Gastrocnemius medialis (tissue), 4 donors: ENCODE measurements around the gene HEATR3. TPM values are rescaled to one million over a fixed set of nuclear protein-coding genes. Genes with fewer than 3 reads are reported as not detected.

Experiments used
- ATAC-seq, 2 donors: fragments of 150-250 bp; one replicate each; pipeline ENCODE4 v1.9.1; 2016
- DNase-seq, 2 donors: peaks; one replicate each; pipeline ENCODE4 v3.0.0-alpha.2; 2019
- H3K27ac ChIP-seq, 4 donors: fragments of 200-600 bp; sonication (generic); 1 replicate in 1 of 4; 2 replicates in 3 of 4; pipeline ENCODE4 v1.5.1; 2016 to 2018; ENCODE audit warnings: mild to moderate bottlenecking in 2 of 4, moderate library complexity in 1 of 4
- H3K27me3 ChIP-seq, 3 donors: fragments of 200-600 bp; sonication (generic) in 2 of 3; 1 replicate in 1 of 3; 2 replicates in 2 of 3; pipeline versions ENCODE4 v1.5.1 to v1.6.0; 2016 to 2019; ENCODE audit warnings: mild to moderate bottlenecking in 1 of 3, moderate library complexity in 1 of 3
- H3K36me3 ChIP-seq, 2 donors: fragments of 200-600 bp; sonication (generic) in 1 of 2; one replicate each; pipeline ENCODE4 v1.5.1; 2017 to 2018
- H3K4me1 ChIP-seq, 2 donors: fragments of 200-600 bp; sonication (generic) in 1 of 2; one replicate each; pipeline ENCODE4 v1.5.1; 2016 to 2017; ENCODE audit warnings: mild to moderate bottlenecking in 2 of 2
- H3K4me3 ChIP-seq, 4 donors: fragments of 200-600 bp; sonication (generic) in 3 of 4; 1 replicate in 1 of 4; 2 replicates in 3 of 4; pipeline ENCODE4 v1.5.1; 2016 to 2019; ENCODE audit warnings: mild to moderate bottlenecking in 2 of 4
- H3K9me3 ChIP-seq, 3 donors: fragments of 200-600 bp; sonication (generic) in 2 of 3; 1 replicate in 1 of 3; 2 replicates in 2 of 3; pipeline ENCODE4 v1.5.1; 2016 to 2019
- POLR2A ChIP-seq, 2 donors: fragments of 450-650 bp; IDR thresholded peaks; one replicate each; pipeline ENCODE4 v1.6.1; 2017; ENCODE audit warnings: antibody characterized with exemption in 2 of 2, mild to moderate bottlenecking in 2 of 2, moderate library complexity in 2 of 2
- in situ Hi-C, 4 donors: fragments of 200-750 bp; cut with MboI; loops; one replicate each; pipeline versions ENCODE4 v1.15.0 to v1.8.0; 2017; ENCODE audit warnings: low sequenced_read_pairs in 4 of 4
- intact Hi-C: fragments of 100-400 bp; cut with DNase I; formaldehyde crosslinking; loops from one replicate; pipeline ENCODE4 v1.15.1; 2023; ENCODE audit warnings: low total_unique reads
- total RNA-seq, 4 donors: library from RNA; depleted of rRNA; stranded (reverse); fragments of >200 nt; gene quantifications; one replicate each; pipeline versions ENCODE4 v1.1.0 to v1.2.3, GENCODE V29; 2016
- TF ChIP-seq, protein P1 (sequence below), 5 experiments: fragments of 450-650 bp in 3 of 5; fragments of 200-600 bp in 2 of 5; sonication (generic) in 2 of 5; IDR thresholded peaks in 4 of 5; conservative IDR thresholded peaks in 1 of 5; 1 replicate in 4 of 5; 2 replicates in 1 of 5; pipeline ENCODE4 v1.5.1; 2016 to 2019; ENCODE audit warnings: antibody characterized with exemption in 5 of 5, mild to moderate bottlenecking in 3 of 5, moderate library complexity in 3 of 5

The HEATR3 gene
- total RNA-seq, 4 donors from 2014 or later: 13.1 to 25.8 (median 14.2) TPM

DNA sequence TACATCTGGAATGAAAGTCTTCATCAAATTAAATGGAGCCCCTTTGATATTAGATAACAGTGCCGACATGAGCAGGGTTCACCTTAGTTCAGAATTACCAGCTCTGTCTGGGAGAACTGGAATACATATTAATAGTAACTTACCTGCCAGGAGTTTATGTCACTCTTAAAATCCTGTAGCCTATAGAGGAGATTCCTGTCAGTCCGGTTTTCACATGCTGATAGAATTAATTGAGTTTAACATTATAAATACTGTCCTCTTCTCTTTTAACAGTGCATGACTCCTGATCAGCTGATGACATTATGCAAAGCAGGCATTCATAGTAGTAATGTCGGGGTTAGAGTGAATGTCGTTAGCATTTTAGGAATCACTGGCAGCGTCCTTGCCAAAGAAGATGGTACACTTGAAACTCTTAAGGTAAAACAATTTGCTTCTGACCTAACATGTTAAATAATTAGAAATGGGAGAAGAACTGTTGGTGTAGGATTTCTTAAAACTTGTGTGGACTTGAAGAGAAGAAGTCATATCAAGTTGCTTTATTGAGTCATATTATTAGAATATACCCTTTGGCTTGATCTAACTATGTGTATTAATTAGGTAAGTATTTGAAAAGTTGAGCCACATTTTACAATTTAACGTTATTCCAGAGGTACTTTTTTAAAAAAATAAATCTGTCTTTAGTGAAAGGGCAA is 34.3 kb downstream of the HEATR3 start:
- intact Hi-C loops (no loop called here), in situ Hi-C loops (no loop called here)
- Histone ChIP-seq H3K4me3 (no peak overlapping the region), H3K9me3 (no peaks in the 10 kb centered on the region), H3K27ac (no peak overlapping the region), H3K4me1 (no peaks in the 10 kb centered on the region), H3K36me3 (peaks cover 0 to 71% of the 10 kb centered on the region in 2 donors), H3K27me3 (no peaks in the 10 kb centered on the region)
- ATAC-seq (no peak), DNase-seq (no peak)
- TF ChIP-seq, protein P1, sequence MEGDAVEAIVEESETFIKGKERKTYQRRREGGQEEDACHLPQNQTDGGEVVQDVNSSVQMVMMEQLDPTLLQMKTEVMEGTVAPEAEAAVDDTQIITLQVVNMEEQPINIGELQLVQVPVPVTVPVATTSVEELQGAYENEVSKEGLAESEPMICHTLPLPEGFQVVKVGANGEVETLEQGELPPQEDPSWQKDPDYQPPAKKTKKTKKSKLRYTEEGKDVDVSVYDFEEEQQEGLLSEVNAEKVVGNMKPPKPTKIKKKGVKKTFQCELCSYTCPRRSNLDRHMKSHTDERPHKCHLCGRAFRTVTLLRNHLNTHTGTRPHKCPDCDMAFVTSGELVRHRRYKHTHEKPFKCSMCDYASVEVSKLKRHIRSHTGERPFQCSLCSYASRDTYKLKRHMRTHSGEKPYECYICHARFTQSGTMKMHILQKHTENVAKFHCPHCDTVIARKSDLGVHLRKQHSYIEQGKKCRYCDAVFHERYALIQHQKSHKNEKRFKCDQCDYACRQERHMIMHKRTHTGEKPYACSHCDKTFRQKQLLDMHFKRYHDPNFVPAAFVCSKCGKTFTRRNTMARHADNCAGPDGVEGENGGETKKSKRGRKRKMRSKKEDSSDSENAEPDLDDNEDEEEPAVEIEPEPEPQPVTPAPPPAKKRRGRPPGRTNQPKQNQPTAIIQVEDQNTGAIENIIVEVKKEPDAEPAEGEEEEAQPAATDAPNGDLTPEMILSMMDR (IDR thresholded peaks at IDR 0.05 in 4 of 5, conservative IDR thresholded peaks at IDR 0.05 in 1 of 5): no peak
- TF ChIP-seq POLR2A (IDR thresholded peaks at IDR 0.05): no peak

- H3K36me3 ChIP-seq: peaks cover 0 to 78% of the 10 kb centered on the region in 2 donors
- no peak for ATAC-seq
- DNase-seq: no peak
- intact Hi-C loops: no loop called here
- H3K9me3 ChIP-seq: no peaks in the 10 kb centered on the region
- no peak for TF ChIP-seq POLR2A (IDR thresholded peaks at IDR 0.05)
- TF ChIP-seq, protein P1 (IDR thresholded peaks at IDR 0.05 in 4 of 5, conservative IDR thresholded peaks at IDR 0.05 in 1 of 5): no peak
- H3K27ac ChIP-seq: no peak overlapping the region
- H3K4me3 ChIP-seq: no peak overlapping the region
- in situ Hi-C loops: no loop called here
- no peaks in the 10 kb centered on the region for H3K27me3 ChIP-seq
- no peaks in the 10 kb centered on the region for H3K4me1 ChIP-seq
These were observed 36.4 kb downstream of the HEATR3 start for GRCh38 chr16:50102051-50102746.

GRCh38 chr16:50103764-50104163 is 38.0 kb downstream of the HEATR3 start:
- Histone ChIP-seq H3K4me3 (no peak overlapping the region), H3K4me1 (no peaks in the 10 kb centered on the region), H3K36me3 (peaks cover 0 to 78% of the 10 kb centered on the region in 2 donors), H3K27me3 (no peaks in the 10 kb centered on the region), H3K27ac (no peak overlapping the region), H3K9me3 (no peaks in the 10 kb centered on the region)
- DNase-seq (no peak), ATAC-seq (no peak)
- intact Hi-C loops: no loop called here
- TF ChIP-seq, protein P1 (IDR thresholded peaks at IDR 0.05 in 4 of 5, conservative IDR thresholded peaks at IDR 0.05 in 1 of 5): no peak
- TF ChIP-seq POLR2A (IDR thresholded peaks at IDR 0.05): no peak
- in situ Hi-C loops: no loop called here

GRCh38 chr16:50114357-50115129 is 48.8 kb downstream of the HEATR3 start:
- H3K27ac ChIP-seq: no peak overlapping the region
- ATAC-seq: no peak
- TF ChIP-seq POLR2A (IDR thresholded peaks at IDR 0.05): no peak
- intact Hi-C loops: no loop called here
- no peaks in the 10 kb centered on the region for H3K36me3 ChIP-seq
- H3K4me3 ChIP-seq: no peak overlapping the region
- no peaks in the 10 kb centered on the region for H3K4me1 ChIP-seq
- in situ Hi-C loops: no loop called here
- H3K9me3 ChIP-seq: no peaks in the 10 kb centered on the region
- no peak for DNase-seq
- H3K27me3 ChIP-seq: no peaks in the 10 kb centered on the region

DNA sequence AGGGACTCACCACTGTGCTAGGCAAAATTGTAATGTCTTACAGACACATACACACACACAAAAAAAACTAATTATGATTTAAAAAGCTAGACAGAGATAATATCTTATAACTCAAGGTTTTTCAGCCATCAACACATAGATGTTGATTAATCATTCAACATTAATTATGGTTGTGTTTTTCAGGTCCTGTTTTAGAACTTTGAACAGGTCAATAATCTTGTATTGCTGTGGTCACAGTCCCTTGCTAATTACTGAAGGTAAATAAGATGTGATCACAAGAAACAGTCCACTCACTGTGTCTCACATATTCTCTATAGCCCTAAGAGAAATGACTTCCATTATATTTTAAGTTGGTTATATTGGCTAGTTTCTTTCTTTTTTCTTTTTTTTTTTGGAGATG is 54.9 kb downstream of the HEATR3 start:
- Histone ChIP-seq H3K36me3 (no peaks in the 10 kb centered on the region), H3K9me3 (no peaks in the 10 kb centered on the region), H3K27me3 (no peaks in the 10 kb centered on the region), H3K4me1 (no peaks in the 10 kb centered on the region), H3K27ac (no peak overlapping the region), H3K4me3 (no peak overlapping the region)
- intact Hi-C loops (no loop called here), in situ Hi-C loops (no loop called here)
- no peak for ATAC-seq
- TF ChIP-seq, protein P1 (IDR thresholded peaks at IDR 0.05 in 4 of 5, conservative IDR thresholded peaks at IDR 0.05 in 1 of 5): no peak
- no peak for TF ChIP-seq POLR2A (IDR thresholded peaks at IDR 0.05)
- no peak for DNase-seq
